SK-N-SH treated with all-trans-retinoic acid at 6 μM for 48 hours (cell line): ENCODE data around the gene ARRDC3.
A peak's percentile ranks its signal among the peaks of the same experiment; 100 is the strongest.

Experiments used
- ATAC-seq: fragments of 200-7000 bp; cut with Tn5 transposase; 3 replicates; pipeline ENCODE4 v1.9.1; 2020; ENCODE audit warnings: mild to moderate bottlenecking, moderate library complexity
- BACH2 ChIP-seq: fragments of 250-450 bp; sonication (Bioruptor Pico); IDR thresholded peaks from 2 replicates; pipeline ENCODE4 v1.9.0; 2021; ENCODE audit warnings: mild to moderate bottlenecking, borderline replicate concordance
- CSDC2 ChIP-seq: fragments of 250-450 bp; sonication (Bioruptor Pico); IDR thresholded peaks from 2 replicates; pipeline ENCODE4 v1.5.0; 2020; ENCODE audit warnings: mild to moderate bottlenecking, moderate library complexity
- ESRRG ChIP-seq: fragments of 250-450 bp; sonication (Bioruptor Pico); IDR thresholded peaks from 2 replicates; pipeline ENCODE4 v1.6.1; 2021; ENCODE audit warnings: mild to moderate bottlenecking
- GLIS3 ChIP-seq: fragments of 250-450 bp; sonication (Bioruptor Pico); IDR thresholded peaks from 2 replicates; pipeline ENCODE4 v1.5.0; 2020; ENCODE audit warnings: mild to moderate bottlenecking, moderate library complexity
- ISL1 ChIP-seq: fragments of 250-450 bp; sonication (Bioruptor Pico); IDR thresholded peaks from 2 replicates; pipeline ENCODE4 v2.1.2; 2022; ENCODE audit warnings: mild to moderate bottlenecking, moderate library complexity
- OSR1 ChIP-seq: fragments of 250-450 bp; sonication (Bioruptor Pico); IDR thresholded peaks from 2 replicates; pipeline ENCODE4 v1.8.0; 2022; ENCODE audit warnings: moderate library complexity, mild to moderate bottlenecking, inconsistent platforms
- POU6F1 ChIP-seq: fragments of 250-450 bp; sonication (Bioruptor Pico); IDR thresholded peaks from 2 replicates; pipeline ENCODE4 v1.8.0; 2021; ENCODE audit warnings: low read depth, mild to moderate bottlenecking, moderate library complexity, borderline replicate concordance
- PPARA ChIP-seq: fragments of 250-450 bp; sonication (Bioruptor Pico); IDR thresholded peaks from 2 replicates; pipeline ENCODE4 v1.5.0; 2020; ENCODE audit warnings: mild to moderate bottlenecking, borderline replicate concordance
- RARB ChIP-seq: fragments of 250-450 bp; sonication (Bioruptor Pico); IDR thresholded peaks from 2 replicates; pipeline ENCODE4 v1.8.0; 2021; ENCODE audit warnings: mild to moderate bottlenecking, moderate library complexity
- SNAI2 ChIP-seq: fragments of 250-450 bp; sonication (Bioruptor Pico); IDR thresholded peaks from 2 replicates; pipeline ENCODE4 v1.5.0; 2020; ENCODE audit warnings: mild to moderate bottlenecking, moderate library complexity
- TCF4 ChIP-seq: fragments of 250-450 bp; sonication (Bioruptor Pico); IDR thresholded peaks from 2 replicates; pipeline ENCODE4 v1.8.0; 2021; ENCODE audit warnings: mild to moderate bottlenecking, moderate library complexity, borderline replicate concordance
- TSHZ2 ChIP-seq: fragments of 250-450 bp; sonication (Bioruptor Pico); IDR thresholded peaks from 2 replicates; pipeline ENCODE4 v1.5.0; 2020; ENCODE audit warnings: mild to moderate bottlenecking, moderate library complexity
- ZC3H10 ChIP-seq: fragments of 250-450 bp; sonication (Bioruptor Pico); IDR thresholded peaks from 2 replicates; pipeline ENCODE4 v1.5.1; 2021; ENCODE audit warnings: mild to moderate bottlenecking, moderate library complexity
- ZFP3 ChIP-seq: fragments of 250-450 bp; sonication (Bioruptor Pico); IDR thresholded peaks from 2 replicates; pipeline ENCODE4 v1.5.0; 2020; ENCODE audit warnings: mild to moderate bottlenecking, moderate library complexity
- ZFP30 ChIP-seq: fragments of 450-650 bp; formaldehyde crosslinking; IDR thresholded peaks from 2 replicates; pipeline ENCODE4 v1.5.0; 2022; ENCODE audit warnings: mild to moderate bottlenecking, moderate library complexity
- ZNF565 ChIP-seq: fragments of 450-650 bp; formaldehyde crosslinking; conservative IDR thresholded peaks from 2 replicates; pipeline ENCODE4 v1.5.0; 2020; ENCODE audit warnings: low read depth, mild to moderate bottlenecking, moderate library complexity
- ZNF70 ChIP-seq: fragments of 450-650 bp; formaldehyde crosslinking; IDR thresholded peaks from 2 replicates; pipeline ENCODE4 v1.5.0; 2020; ENCODE audit warnings: mild to moderate bottlenecking, moderate library complexity
- ZNF8 ChIP-seq: fragments of 450-650 bp; formaldehyde crosslinking; IDR thresholded peaks from 2 replicates; pipeline ENCODE4 v1.5.0; 2020; ENCODE audit warnings: mild to moderate bottlenecking, moderate library complexity
- TF ChIP-seq, protein P1 (sequence below): fragments of 250-450 bp; sonication (Bioruptor Pico); IDR thresholded peaks from 2 replicates; pipeline ENCODE4 v1.5.1; 2020; ENCODE audit warnings: low read depth, mild to moderate bottlenecking, moderate library complexity
- TF ChIP-seq, protein P2 (sequence below): fragments of 250-450 bp; sonication (Bioruptor Pico); IDR thresholded peaks from 2 replicates; pipeline ENCODE4 v1.5.1; 2021; ENCODE audit warnings: mild to moderate bottlenecking, moderate library complexity
- TF ChIP-seq, protein P3 (sequence below): fragments of 250-450 bp; sonication (Bioruptor Pico); IDR thresholded peaks from 2 replicates; pipeline ENCODE4 v1.8.0; 2020; ENCODE audit warnings: mild to moderate bottlenecking, moderate library complexity, borderline replicate concordance

Gene ARRDC3

DNA sequence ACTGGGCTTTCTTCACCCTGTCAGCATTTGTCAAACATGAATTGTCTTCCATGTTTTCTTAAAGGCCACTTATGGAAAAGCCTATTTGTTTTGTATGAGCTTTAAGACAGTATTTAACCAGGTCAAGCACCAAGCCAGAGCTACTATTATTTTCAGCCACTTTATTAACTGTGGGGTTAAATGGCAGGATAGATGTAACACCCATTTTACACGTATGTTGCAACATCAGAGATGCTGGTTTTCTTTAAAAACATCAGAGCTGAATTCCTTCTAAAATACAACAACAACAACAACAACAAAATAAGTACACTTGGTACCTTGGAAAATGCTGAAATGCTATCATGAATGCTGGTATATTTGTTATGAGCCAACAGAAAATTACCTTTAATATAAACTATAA is 13.6 kb downstream of the ARRDC3 start (continued):
- TF ChIP-seq, protein P1, sequence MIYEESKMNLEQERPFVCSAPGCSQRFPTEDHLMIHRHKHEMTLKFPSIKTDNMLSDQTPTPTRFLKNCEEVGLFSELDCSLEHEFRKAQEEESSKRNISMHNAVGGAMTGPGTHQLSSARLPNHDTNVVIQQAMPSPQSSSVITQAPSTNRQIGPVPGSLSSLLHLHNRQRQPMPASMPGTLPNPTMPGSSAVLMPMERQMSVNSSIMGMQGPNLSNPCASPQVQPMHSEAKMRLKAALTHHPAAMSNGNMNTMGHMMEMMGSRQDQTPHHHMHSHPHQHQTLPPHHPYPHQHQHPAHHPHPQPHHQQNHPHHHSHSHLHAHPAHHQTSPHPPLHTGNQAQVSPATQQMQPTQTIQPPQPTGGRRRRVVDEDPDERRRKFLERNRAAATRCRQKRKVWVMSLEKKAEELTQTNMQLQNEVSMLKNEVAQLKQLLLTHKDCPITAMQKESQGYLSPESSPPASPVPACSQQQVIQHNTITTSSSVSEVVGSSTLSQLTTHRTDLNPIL (CRISPR knock-in tag), result no peak

GRCh38 chr5:91367908-91368648 is 15.0 kb downstream of the ARRDC3 start:
- no peak for TF ChIP-seq ZNF565
- no peak for TF ChIP-seq SNAI2
- no peak for TF ChIP-seq ISL1 (CRISPR knock-in tag)
- no peak for TF ChIP-seq ZNF70 (CRISPR knock-in tag)
- TF ChIP-seq ZC3H10 (CRISPR knock-in tag), result no peak
- no peak for TF ChIP-seq PPARA
- TF ChIP-seq ZNF8 (CRISPR knock-in tag), result no peak
- TF ChIP-seq OSR1, result no peak
- no peak for TF ChIP-seq CSDC2 (CRISPR knock-in tag)
- no peak for TF ChIP-seq BACH2
- no peak for TF ChIP-seq ZFP3 (CRISPR knock-in tag)
- no peak for TF ChIP-seq RARB
- no peak for TF ChIP-seq ZFP30 (CRISPR knock-in tag)
- TF ChIP-seq, protein P2, sequence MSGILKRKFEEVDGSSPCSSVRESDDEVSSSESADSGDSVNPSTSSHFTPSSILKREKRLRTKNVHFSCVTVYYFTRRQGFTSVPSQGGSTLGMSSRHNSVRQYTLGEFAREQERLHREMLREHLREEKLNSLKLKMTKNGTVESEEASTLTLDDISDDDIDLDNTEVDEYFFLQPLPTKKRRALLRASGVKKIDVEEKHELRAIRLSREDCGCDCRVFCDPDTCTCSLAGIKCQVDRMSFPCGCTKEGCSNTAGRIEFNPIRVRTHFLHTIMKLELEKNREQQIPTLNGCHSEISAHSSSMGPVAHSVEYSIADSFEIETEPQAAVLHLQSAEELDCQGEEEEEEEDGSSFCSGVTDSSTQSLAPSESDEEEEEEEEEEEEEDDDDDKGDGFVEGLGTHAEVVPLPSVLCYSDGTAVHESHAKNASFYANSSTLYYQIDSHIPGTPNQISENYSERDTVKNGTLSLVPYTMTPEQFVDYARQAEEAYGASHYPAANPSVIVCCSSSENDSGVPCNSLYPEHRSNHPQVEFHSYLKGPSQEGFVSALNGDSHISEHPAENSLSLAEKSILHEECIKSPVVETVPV (CRISPR knock-in tag), result no peak

DNA sequence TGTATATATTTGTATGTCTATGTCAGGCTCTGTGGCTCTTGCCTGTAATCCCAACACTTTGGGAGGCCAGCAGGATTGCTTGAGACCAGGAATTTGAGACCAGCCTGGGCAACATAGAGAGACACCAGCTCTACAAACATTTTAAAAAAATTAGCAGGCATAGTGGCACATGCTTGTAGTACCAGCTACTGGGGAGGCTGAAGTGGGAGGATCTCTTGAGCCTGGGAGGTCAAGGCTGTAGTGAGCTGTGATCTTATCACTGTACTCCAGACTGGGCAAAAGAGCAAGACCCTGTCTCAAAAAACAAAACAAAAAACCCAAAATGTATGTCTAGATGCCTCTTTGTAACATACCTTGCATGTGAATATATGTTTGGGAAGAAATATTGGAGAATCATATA is 15.8 kb downstream of the ARRDC3 start:
- ATAC-seq, result peak; percentile 8; the same call in 2 of the 3 replicates
- no peak for TF ChIP-seq GLIS3 (CRISPR knock-in tag)
- TF ChIP-seq, protein P1 (CRISPR knock-in tag), result no peak
- no peak for TF ChIP-seq TSHZ2
- TF ChIP-seq ISL1 (CRISPR knock-in tag), result no peak
- no peak for TF ChIP-seq ZFP30 (CRISPR knock-in tag)
- no peak for TF ChIP-seq ZNF565
- TF ChIP-seq, protein P3, sequence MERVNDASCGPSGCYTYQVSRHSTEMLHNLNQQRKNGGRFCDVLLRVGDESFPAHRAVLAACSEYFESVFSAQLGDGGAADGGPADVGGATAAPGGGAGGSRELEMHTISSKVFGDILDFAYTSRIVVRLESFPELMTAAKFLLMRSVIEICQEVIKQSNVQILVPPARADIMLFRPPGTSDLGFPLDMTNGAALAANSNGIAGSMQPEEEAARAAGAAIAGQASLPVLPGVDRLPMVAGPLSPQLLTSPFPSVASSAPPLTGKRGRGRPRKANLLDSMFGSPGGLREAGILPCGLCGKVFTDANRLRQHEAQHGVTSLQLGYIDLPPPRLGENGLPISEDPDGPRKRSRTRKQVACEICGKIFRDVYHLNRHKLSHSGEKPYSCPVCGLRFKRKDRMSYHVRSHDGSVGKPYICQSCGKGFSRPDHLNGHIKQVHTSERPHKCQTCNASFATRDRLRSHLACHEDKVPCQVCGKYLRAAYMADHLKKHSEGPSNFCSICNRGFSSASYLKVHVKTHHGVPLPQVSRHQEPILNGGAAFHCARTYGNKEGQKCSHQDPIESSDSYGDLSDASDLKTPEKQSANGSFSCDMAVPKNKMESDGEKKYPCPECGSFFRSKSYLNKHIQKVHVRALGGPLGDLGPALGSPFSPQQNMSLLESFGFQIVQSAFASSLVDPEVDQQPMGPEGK (CRISPR knock-in tag), result no peak

More at GRCh38 chr5:91367908-91368648, 15.0 kb downstream of the ARRDC3 start:
- ATAC-seq, result no peak

GRCh38 chr5:91366551-91366950 is 16.6 kb downstream of the ARRDC3 start:
- ATAC-seq, result peak; percentile 15
- no peak for TF ChIP-seq SNAI2
- no peak for TF ChIP-seq ZFP30 (CRISPR knock-in tag)
- TF ChIP-seq POU6F1 (CRISPR knock-in tag), result no peak
- TF ChIP-seq ESRRG (CRISPR knock-in tag), result no peak
- no peak for TF ChIP-seq ZFP3 (CRISPR knock-in tag)
- no peak for TF ChIP-seq ZNF565
- TF ChIP-seq GLIS3 (CRISPR knock-in tag), result no peak
- no peak for TF ChIP-seq RARB
- TF ChIP-seq TSHZ2, result no peak
- TF ChIP-seq BACH2, result no peak
- TF ChIP-seq ZNF8 (CRISPR knock-in tag), result no peak
- TF ChIP-seq TCF4 (CRISPR knock-in tag), result no peak
- TF ChIP-seq ZNF70 (CRISPR knock-in tag), result no peak
